ENCODE results near the gene CAB39L. TPM values are rescaled to one million over a fixed set of nuclear protein-coding genes. Genes with fewer than 3 reads are reported as not detected.

The CAB39L gene
- total RNA-seq, 1 donor from 2014 or later = 83.6 TPM

DNA sequence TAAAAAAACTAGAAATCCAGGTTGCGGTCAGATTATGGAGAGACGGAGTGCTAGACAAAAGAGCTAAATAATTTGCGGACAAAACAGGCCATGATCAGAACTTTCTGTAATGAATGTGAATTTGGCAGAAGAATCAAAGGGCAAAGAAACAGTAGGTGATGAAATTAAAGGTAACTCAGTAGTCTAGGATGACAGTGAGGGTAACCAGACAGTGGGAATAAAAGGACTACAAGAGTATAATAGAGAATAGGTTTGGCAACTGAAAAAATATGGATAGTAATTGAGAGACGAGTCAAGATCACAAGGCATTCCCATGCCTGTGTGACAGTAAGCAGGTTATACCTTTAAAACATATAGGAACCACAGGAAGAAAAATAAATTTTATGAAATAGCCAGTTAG lies 35.9 kb downstream of the CAB39L start:
- no peak for ATAC-seq

DNA sequence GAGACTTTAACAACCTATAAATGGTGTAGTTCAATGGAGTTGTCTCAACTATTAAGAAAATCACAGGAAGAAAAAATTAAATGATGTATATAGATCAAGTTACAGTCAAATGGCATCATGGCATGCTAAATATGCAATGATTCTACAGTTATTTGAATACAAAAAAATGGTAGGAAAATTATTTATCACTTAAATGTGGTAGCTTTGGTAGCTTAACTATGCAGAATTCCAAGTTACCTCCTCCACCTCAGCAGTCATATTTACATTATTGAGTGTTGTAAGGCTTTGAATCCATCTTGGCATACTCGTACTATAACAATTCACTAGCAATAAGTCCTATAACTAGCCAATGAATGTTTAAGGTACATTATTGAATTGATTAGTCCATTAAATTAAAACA lies 36.8 kb downstream of the CAB39L start:
- ATAC-seq = no peak
- no peak for DNase-seq (ENCODE audit: low spot score)
- intact Hi-C loops (cut with DNase I) = no loop called here

More for the DNA sequence above, 35.9 kb downstream of the CAB39L start:
- no peak for DNase-seq (ENCODE audit: low spot score)
- intact Hi-C loops (cut with DNase I) = no loop called here

DNA sequence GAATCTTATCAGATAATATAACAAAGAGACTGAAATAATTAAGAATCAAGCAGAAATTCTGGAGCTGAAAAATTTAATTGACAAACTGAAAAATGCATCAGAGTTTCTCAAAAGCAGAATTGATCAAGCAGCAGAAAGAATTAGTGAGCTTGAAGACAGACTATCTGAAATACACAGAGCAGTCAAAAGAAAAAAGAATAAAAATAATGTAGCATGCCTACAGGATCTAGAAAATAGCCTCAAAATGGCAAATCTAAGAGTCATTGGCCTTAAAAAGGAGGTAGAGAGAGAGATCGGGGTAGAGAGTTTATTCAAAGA lies 39.2 kb downstream of the CAB39L start:
- intact Hi-C loops (cut with DNase I) = no loop called here
- no peak for ATAC-seq
- DNase-seq (ENCODE audit: low spot score) = no peak

DNA sequence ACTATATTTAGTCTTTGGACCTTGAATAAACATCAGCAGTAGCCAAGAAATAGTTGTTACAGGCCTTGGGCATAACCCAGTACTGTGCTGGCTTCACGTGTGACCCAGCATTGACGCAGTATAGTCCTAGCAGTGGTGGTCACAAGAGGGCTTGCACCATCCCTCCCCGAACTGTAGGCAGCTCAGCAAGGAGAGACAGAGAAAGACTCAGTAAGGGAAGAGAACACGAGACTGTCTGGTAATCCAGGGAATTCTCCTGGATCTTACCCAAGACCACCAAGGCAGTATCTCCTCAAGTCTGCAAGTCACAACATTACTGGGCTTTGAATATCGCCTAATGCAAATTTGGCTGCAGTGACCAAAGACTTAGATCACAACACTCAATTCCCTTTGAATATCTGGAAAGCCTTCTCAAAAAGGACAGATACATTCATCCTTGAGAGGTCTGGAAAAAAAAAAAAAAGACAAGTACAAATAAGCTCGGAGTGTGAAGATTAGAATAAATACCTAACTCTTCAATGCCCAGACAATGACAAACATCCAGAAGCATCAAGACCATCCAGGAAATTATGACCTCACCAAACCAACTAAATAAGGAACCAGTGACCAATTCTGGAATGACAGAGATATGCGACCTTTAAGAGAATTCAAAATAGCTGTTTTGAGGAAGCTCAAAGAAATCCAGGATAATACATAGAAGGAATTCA lies 39.7 kb downstream of the CAB39L start:
- DNase-seq (ENCODE audit: low spot score) = no peak
- intact Hi-C loops (cut with DNase I) = no loop called here
- ATAC-seq = peak; percentile 18

DNA sequence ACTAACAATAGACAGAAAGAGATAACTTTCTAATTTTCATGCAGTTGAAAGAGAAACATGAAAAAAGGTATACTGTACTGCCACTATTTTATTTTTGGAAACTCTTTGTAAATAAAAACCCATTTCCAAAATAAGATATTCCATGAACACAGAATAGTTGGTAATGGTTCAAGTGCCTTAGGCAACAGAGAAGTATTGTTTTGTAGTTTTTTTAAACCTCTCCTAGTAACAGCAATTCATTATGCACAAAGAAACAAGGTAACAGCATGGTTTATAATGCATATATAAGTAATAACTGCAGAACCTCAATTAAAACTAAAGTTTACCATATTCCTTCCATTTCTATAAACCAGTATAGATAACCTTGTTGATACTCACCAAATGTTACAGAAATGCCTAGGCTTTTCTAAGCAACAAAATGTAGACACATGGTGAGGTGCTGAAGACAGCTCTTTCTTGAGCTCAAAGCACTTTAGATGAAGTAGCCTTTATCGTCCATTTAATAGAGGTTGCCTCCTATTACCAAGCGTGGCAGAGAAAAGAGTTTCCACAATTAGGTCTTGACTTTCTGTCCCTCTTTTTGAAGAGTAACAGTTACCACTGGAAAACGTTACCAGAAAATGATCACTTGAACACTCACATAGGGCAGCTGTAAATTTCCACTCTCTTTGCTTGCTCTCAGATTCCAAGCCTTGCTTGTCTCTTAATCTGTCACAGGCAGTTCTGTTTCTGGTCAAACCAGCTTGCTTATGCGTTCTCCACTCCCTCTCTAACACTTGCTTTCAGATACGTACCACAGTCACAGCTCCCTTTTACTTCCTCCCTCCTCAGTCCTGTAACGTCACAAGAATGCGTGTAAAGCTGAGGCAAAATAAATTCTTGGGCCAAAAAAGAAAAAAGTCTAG lies 42.9 kb downstream of the CAB39L start:
- ATAC-seq = peak; percentile 94
- no peak for DNase-seq (ENCODE audit: low spot score)
- intact Hi-C loops (cut with DNase I) = no loop called here

DNA sequence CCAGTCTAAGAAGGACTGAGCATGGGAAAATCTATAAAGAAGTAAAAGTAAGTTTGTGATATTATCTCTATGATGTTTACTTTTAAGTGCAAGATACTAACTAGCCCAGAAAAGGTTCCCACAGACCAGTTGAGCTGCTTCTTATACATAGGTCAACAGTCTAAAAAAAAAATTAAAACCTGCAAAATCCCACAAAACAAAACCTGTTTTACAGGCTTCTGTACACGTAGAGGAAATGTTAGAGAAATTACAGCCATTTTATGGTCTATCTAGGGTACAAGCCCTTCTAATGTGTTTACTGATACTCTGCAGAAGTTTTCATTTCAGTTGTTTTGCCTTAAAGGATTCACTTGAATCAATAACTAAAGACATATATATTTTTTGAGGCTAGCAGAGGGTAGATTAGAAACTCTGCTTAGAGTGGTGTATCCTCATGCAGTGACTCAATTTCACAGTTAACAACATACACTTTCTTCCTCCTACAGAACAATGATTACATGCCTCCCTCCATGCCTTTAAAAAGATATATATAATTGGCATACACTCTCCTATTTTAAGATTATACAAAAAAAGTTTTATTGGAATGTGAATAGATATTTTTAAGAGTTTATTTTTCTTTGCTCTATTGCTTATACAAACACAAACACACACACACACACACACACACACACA lies 43.9 kb downstream of the CAB39L start:
- intact Hi-C loops (cut with DNase I) = no loop called here
- DNase-seq (ENCODE audit: low spot score) (no peak), ATAC-seq (no peak)

DNA sequence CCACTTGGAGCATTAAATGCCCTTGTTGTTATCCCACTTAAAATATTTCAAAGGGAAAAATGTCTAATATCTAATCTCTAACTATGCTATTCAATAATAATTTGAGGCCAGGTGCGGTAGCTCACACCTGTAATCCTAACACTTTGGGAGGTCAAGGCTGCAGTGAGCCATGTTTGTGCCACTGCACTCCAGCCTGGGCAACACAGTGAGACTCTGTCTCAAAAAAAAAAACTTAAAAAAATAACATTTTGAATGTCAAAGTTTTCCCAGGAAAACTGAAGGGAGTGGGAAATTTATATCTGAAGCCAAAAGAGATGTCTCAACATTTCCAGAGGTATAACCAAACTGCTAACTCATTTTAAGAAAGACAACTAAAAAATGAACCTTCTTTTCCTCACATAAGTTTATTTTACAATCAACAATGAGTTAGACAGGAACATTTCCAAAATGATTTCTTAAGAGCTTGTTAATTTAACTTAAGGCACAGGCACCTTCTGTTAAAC lies 47.9 kb downstream of the CAB39L start:
- intact Hi-C loops (cut with DNase I) = no loop called here
- DNase-seq (ENCODE audit: low spot score) (no peak), ATAC-seq (peak; percentile 62)

DNA sequence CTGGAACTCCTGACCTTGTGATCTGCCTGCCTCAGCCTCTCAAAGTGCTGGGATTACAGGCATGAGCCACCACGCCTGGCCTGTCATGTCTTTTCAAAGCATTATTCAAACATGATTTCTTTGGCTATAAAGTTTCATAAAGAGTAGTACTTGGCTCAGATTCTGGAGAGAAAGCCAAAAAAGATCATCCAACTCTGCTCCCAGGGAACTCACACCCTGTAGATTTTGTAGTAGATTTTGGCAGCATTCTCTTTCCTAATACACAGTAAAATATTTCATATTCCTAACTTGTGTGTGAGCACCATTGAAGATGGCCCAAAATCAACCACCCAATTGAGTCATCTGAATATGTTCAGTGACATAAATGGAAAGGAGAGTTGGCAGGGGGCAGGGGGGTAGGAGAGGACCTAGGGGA lies 48.4 kb downstream of the CAB39L start:
- no peak for DNase-seq (ENCODE audit: low spot score)
- ATAC-seq = peak; percentile 92
- intact Hi-C loops (cut with DNase I) = no loop called here

DNA sequence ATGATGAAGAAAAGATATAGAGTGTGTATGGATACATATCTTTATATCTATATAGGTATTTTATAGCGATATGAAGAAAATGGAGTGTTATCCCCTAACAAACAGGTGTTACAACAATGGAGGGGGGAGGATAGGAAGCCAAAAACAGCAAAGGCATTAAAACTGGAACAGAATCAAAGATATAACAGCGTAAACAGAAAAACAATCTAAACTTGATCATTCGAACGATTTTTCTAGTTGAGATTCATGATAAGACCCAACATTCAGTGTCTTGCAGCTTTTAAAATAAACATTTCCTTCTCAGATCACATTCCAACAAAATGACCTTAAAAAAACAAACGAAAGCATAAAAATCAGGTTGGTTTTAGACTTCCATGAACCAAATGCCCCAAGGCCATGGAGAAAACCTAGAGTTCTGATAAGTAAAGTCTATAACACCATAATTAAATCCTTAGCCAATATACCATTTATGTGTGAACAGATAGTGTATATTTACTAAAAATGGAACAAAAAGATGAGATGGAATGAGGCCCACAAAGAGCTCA lies 55.7 kb downstream of the CAB39L start:
- no peak for DNase-seq (ENCODE audit: low spot score)
- intact Hi-C loops (cut with DNase I) = no loop called here
- ATAC-seq = no peak

DNA sequence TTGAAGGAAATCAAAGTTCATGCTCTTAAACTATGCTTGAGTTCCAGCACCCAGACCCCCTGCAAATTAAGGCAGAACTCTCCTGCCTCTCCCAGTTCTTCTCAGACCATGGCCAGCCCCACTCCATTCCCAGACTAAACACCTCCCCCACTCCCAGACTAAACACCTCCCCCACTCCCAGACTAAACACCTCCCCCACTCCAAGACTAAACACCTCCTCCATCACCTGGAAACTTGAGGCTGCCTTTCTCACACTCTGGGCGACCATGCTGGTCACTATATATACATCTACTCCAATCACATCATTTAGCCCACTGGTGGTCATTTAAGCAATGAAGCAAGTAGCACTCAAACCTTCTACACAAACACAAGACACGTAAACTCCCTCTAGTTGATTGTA lies 57.2 kb downstream of the CAB39L start:
- intact Hi-C loops (cut with DNase I) = no loop called here
- ATAC-seq = no peak
- no peak for DNase-seq (ENCODE audit: low spot score)

DNA sequence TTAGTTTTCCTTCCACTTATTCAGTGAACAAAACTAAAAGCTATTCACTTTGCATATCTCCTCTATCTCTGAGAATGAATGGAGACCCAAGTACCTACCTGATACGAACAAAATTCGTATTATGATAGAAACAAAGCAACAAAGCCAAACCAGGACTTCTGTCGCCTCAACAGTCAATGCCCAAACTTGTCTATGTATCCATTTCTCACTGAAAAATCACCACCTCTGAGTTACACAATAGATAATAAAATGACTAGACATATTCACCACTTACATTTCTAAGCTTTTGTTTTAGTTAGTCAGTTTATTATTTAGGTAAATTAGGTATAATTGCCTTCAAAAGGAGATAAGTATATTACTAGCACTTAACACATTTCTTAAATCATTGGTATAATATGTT lies 67.7 kb downstream of the CAB39L start:
- DNase-seq (ENCODE audit: low spot score) = no peak
- intact Hi-C loops (cut with DNase I) = no loop called here
- ATAC-seq = no peak

DNA sequence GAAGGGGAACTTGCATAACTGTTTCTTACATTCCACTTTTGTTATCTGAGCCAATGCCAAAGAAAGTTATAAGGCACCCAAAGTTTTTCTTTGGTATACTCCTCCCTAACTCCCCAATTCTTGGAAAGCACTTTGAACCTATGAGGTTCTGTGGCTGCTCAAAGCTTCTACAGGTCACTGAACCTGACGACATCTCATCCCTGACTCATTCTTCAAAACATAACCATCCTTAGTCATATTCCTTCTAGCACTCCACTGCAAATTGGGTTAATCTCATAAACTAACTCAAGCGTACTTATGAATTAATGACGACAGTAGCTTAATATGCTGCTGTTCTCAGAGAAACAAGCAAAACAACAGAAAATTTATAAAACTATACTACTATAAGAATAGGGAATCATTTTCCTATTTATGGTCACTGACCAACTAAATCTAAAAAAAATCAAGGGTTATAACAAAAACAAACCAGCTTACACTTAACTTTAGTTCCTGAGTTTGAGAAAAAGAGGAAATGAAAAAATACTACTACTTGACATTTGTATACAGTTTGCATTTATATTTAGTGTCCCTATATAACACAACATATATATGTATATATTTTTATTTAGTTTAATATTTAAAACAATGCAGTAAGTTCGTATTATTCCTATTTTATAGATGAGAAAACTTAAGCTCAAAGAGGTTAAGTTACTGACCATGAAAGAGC lies 69.1 kb downstream of the CAB39L start:
- intact Hi-C loops (cut with DNase I) = no loop called here
- ATAC-seq (peak; percentile 71), DNase-seq (ENCODE audit: low spot score) (no peak)

DNA sequence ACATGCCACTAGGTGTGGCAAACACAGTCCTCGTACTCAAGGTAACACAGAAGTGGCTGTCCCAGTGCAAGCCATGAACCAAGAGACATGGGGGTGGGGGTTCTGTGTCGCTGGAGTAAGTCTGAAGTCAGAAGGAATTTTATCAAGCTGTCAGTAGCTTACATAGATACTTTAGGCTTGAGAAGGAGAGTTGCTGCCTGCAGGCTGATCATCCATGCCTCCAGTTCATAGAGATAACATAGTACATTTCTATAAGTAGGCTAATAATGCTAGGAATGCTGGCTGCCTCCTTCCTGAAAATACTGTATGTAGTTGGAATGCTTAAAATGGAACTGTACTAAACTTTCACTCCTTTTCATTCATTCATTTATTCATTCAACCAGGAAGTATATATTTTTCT lies 70.1 kb downstream of the CAB39L start:
- no peak for ATAC-seq
- intact Hi-C loops (cut with DNase I) = no loop called here
- no peak for DNase-seq (ENCODE audit: low spot score)

DNA sequence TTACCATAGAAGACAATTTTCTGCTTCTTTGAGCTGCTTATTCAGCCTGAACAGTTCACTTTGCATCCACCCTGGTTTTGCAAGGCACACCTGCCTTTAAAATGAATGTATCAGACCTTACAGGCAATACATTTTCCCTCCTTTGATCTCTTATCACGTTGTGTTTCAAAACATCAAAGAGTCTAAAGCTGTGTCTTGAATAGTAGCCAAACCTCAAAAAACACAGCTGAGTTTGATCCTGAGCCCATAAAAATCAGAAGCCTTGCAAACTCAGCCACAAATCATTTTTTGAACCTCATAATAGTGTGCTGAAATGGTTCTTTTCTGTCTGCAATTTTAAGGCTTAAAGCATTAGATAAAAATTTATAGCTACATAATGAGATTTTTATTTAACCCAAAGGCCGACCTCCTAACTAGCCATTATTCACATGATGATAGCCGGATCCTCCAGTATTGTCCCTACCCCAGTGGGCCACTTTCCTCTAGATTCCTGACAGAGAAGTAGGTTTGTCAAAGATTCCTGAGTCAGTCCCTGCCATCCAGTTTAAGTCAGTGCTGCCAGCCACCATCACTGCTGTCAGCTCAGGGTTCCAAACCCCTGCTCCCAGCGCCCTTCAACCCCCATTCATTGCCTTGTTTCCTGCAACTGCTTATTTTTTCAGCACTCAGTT lies 71.8 kb downstream of the CAB39L start:
- intact Hi-C loops (cut with DNase I) = no loop called here
- no peak for DNase-seq (ENCODE audit: low spot score)
- peak; percentile 36 for ATAC-seq

DNA sequence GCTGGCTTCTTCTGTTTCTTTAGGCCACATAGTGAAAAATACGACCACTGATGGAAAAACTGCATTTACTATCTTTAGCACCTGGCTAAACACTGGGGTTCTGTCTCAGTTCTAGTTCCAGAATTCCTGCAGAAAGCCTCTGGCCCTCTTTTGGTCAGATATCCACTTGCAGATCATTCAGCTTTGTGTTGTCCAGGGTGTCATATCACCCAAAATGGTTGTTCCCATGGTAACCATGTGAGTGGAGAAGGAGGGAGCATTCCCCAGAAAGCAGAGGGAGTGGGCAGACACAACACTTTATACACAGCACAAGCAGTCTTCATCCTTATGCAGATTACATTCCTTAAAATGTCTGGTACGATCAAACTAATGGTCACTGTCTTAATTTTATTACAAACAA lies 73.5 kb downstream of the CAB39L start:
- DNase-seq (ENCODE audit: low spot score) (no peak), ATAC-seq (peak; percentile 46)
- intact Hi-C loops (cut with DNase I) = no loop called here

DNA sequence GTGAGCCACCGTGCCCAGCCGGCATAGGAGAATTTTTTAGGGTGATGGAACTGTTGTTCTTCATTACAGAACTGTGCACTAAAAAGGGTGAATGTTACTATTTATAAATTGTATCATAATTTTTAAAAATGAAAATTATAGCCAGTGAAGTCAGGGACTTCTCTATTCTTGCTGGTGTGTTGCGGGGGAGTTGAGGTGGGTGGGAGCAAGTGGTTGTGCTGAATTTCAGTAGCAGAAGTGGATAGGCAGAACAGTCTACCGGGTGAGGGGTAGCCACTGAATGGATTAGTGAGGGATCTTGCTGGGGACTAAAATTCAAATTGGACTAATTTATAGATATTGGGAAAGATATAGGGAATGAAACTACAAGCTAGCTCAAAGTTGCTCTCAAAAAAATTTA lies 74.0 kb downstream of the CAB39L start:
- intact Hi-C loops (cut with DNase I) = no loop called here
- DNase-seq (ENCODE audit: low spot score) (no peak), ATAC-seq (no peak)

DNA sequence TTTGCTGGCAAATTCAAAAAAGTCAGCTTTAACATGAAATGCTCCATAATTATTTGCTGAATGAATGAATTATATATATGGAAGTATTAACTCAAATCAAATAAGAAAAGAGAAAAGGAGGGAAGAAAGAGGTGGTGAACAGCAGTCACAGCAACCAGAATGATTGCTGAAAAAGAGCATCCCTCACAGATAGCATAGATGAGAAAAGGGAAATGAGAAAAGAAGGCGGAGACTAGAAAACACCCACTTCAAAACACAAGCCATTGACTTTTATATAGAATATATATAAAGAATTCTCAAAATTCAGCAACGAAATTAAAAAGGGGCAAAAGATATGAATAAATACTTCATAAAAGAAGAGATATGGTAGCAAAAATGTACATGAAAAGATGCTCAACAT lies 75.2 kb downstream of the CAB39L start:
- no peak for DNase-seq (ENCODE audit: low spot score)
- intact Hi-C loops (cut with DNase I) = no loop called here
- no peak for ATAC-seq

DNA sequence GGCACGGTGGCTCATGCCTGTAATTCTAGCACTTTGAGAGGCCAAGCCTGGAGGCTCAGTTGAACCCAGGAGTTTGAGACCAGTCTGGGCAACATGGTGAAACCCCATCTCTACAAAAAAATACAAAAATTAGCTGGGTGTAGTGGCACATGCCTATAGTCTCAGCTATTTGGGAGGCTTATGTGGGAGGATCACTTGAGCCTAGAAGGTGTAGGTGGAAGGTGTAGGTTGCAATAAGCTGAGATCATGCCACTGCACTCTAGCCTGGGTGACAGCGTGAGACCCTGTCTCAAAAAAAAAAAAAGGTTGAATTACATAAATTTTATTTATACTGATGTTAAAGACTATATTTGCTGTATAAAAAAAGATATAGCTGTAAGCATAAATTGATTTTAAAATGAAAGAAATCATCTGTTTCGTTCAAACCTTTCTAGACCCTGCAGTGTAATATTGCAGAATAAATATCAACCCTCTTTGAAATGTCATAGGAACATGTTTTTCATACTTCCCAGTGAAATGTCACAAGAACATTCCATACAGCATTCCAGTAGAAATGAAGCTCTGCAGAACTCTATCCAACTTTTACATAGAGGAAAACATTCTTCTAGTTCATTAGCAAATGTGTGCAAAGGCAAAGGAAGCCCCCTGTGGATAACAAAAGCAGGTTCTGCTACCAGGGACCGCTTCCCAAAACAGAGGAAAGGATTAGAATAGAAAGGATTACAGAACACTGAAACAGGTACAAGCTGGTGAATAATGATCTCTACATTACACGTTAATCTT lies 76.0 kb downstream of the CAB39L start:
- DNase-seq (ENCODE audit: low spot score) (no peak), ATAC-seq (peak; percentile 40)
- intact Hi-C loops (cut with DNase I) = no loop called here

All from sciatic nerve (tissue), 2 donors.